Measurements from ENCODE around the gene LSAMP. TPM values are rescaled to one million over a fixed set of nuclear protein-coding genes. Genes with fewer than 3 reads are reported as not detected.
A peak's percentile ranks its signal among the peaks of the same experiment; 100 is the strongest.

Gene LSAMP
- total RNA-seq, 1 experiment from 2014 or later = 0.90 TPM

DNA sequence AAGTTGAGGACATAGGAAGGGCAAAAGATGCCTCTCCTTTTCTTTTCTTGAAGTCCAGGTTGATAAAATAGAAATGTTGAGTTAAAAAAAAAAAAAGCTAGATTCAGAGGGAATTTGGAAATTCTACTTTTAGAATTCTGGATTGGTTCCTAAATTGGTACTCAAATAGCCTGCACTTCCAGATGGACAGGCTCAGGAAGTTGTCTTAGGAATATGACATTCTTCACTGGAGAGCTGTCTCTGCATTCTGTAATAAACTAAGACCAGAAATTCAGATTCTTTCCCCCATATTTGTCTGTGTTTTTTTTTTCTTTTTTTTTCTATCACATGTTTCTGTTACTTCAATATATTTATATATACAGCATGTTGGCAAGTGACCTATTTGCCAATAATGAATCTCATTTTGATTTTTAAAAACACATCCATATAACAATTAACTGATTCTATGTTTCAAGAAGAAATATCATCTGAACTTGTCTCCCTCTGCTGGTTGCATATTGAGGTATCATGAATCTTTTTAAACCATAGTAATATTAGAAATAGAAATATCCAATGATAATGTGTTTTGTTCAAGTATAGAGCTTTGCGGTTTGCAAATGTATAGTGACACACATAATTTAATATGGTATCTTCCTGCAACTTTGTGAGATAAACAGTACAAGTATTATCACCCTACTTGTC, 8.5 kb upstream of the LSAMP start:
- no CpG with 5 or more reads among the region's 1 CpG for WGBS (ENCODE audit: extremely low coverage, insufficient read length, low lambda C conversion rate)
- Mint-ChIP-seq H3K27me3 (ENCODE audit: low read depth) (no peaks in the 10 kb centered on the region), H3K4me3 (no peak overlapping the region), H3K27ac (no peak overlapping the region), H3K4me1 (peaks cover 5 to 6% of the 10 kb centered on the region in 2 experiments; a peak in 3 of 4 replicates), H3K36me3 (ENCODE audit: insufficient read depth in 1 of 3, low read depth in 3 of 3) (peaks cover 4 to 14% (median 4%) of the 10 kb centered on the region in 3 experiments; a peak in 6 of 7 replicates), H3K9me3 (peaks cover 7 to 10% of the 10 kb centered on the region in 2 experiments)
- Histone ChIP-seq H3K9ac (ENCODE audit: extremely low read depth, insufficient read length, low read length) (no peak overlapping the region), H3K9me3 (ENCODE audit: control insufficient read depth, low read depth, low read length) (no peaks in the 10 kb centered on the region), H3T11ph (ENCODE audit: low read length) (no peak overlapping the region), H2BK20ac (ENCODE audit: low read depth, low read length, poor library complexity, severe bottlenecking) (no peak overlapping the region), H4K20me1 (ENCODE audit: control insufficient read depth, insufficient read depth, insufficient read length) (no peaks in the 10 kb centered on the region), H3K79me1 (ENCODE audit: insufficient read depth, low read depth, low read length, poor library complexity, severe bottlenecking) (no peaks in the 10 kb centered on the region), H3K56ac (ENCODE audit: insufficient read length, low read depth, low read length) (no peak overlapping the region), H2BK120ac (ENCODE audit: low read depth, low read length, poor library complexity, severe bottlenecking) (no peak overlapping the region), H4K8ac (replicated peaks; ENCODE audit: insufficient read length, low read depth, low read length) (no peak overlapping the region), H3K4me2 (ENCODE audit: insufficient read depth, insufficient read length, low read length) (no peak overlapping the region), H2BK5ac (ENCODE audit: insufficient read length, low read length) (no peak overlapping the region), H3K27ac (ENCODE audit: insufficient read length, low read depth, low read length) (no peak overlapping the region), H3K14ac (ENCODE audit: insufficient read depth, low read length) (no peak overlapping the region), H4K91ac (ENCODE audit: insufficient read length, low read depth, low read length) (no peak overlapping the region), H3K27me3 (ENCODE audit: insufficient read depth, low read length) (no peaks in the 10 kb centered on the region), H2BK12ac (ENCODE audit: insufficient read length, low read depth, low read length) (no peak overlapping the region), H3K4ac (ENCODE audit: low read depth, low read length) (no peak overlapping the region), H2AFZ (ENCODE audit: low read length) (no peak overlapping the region), H2AK5ac (ENCODE audit: insufficient read length, low read length) (no peak overlapping the region), H3K23ac (ENCODE audit: insufficient read length, low read depth, low read length) (no peak overlapping the region), H2BK15ac (ENCODE audit: low read depth, low read length) (no peak overlapping the region), H3K23me2 (ENCODE audit: insufficient read length, low read depth, low read length, poor library complexity, severe bottlenecking) (no peaks in the 10 kb centered on the region), H3K79me2 (ENCODE audit: insufficient read depth, low read length) (no peaks in the 10 kb centered on the region), H4K5ac (ENCODE audit: insufficient read length, low read depth, low read length) (no peak overlapping the region), H3K18ac (ENCODE audit: insufficient read length, low read depth, low read length) (no peak overlapping the region), H3K4me1 (ENCODE audit: insufficient read depth, low read length) (no peaks in the 10 kb centered on the region)
- DNase-seq = no peak
- TF ChIP-seq, protein P1, sequence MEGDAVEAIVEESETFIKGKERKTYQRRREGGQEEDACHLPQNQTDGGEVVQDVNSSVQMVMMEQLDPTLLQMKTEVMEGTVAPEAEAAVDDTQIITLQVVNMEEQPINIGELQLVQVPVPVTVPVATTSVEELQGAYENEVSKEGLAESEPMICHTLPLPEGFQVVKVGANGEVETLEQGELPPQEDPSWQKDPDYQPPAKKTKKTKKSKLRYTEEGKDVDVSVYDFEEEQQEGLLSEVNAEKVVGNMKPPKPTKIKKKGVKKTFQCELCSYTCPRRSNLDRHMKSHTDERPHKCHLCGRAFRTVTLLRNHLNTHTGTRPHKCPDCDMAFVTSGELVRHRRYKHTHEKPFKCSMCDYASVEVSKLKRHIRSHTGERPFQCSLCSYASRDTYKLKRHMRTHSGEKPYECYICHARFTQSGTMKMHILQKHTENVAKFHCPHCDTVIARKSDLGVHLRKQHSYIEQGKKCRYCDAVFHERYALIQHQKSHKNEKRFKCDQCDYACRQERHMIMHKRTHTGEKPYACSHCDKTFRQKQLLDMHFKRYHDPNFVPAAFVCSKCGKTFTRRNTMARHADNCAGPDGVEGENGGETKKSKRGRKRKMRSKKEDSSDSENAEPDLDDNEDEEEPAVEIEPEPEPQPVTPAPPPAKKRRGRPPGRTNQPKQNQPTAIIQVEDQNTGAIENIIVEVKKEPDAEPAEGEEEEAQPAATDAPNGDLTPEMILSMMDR (conservative IDR thresholded peaks at IDR 0.05) = peak; percentile 34; the same call in 1 of the 3 replicates
